ENCODE measurements around the gene AFDN. TPM values are rescaled to one million over a fixed set of nuclear protein-coding genes. Genes with fewer than 3 reads are reported as not detected.

The AFDN gene
- total RNA-seq, 1 experiment from 2014 or later: 177 TPM

- ChIA-PET CTCF (no interaction called here), POLR2A (no interaction called here)
- Mint-ChIP-seq H3K4me1 (ENCODE audit: low read depth, unreplicated experiment) (peaks cover 6% of the 10 kb centered on the region), H3K4me3 (ENCODE audit: unreplicated experiment) (no peak overlapping the region), H3K36me3 (ENCODE audit: insufficient read depth, unreplicated experiment) (peaks cover 72% of the 10 kb centered on the region), H3K27me3 (ENCODE audit: insufficient read depth, unreplicated experiment) (no peaks in the 10 kb centered on the region), H3K9me3 (ENCODE audit: unreplicated experiment) (no peaks in the 10 kb centered on the region), H3K27ac (ENCODE audit: unreplicated experiment) (no peak overlapping the region)
- no peak overlapping the region for H3K4me3 ChIP-seq (ENCODE audit: low read depth, low read length)
- no peak for TF ChIP-seq CTCF (IDR thresholded peaks at IDR 0.05; ENCODE audit: insufficient read depth in 1 of 2, low read depth in 1 of 2, low read length in 1 of 2, severe bottlenecking in 1 of 2, unreplicated experiment in 1 of 2)
- H3K4me1 ChIP-seq: peaks cover 13% of the 10 kb centered on the region; the same call in 1 of the 2 replicates
- no peaks in the 10 kb centered on the region for H3K27me3 ChIP-seq (replicated peaks; ENCODE audit: control insufficient read depth, insufficient read depth, low read length)
- intact Hi-C loops (cut with micrococcal nuclease; ENCODE audit: unreplicated experiment): no loop called here
- TSS peak; percentile 4 for BruUV-seq (replicated peaks)
- no peaks in the 10 kb centered on the region for H3K9me3 ChIP-seq
- no peak for DNase-seq
- peaks cover 3% of the 10 kb centered on the region for H3K36me3 ChIP-seq (ENCODE audit: control insufficient read depth, insufficient read depth, low read length)
Observed at GRCh38 chr6:167912494-167912893, 85.8 kb downstream of the AFDN start.

GRCh38 chr6:167913699-167914098 lies 87.0 kb downstream of the AFDN start:
- H3K36me3 ChIP-seq (ENCODE audit: control insufficient read depth, insufficient read depth, low read length): peaks cover 3% of the 10 kb centered on the region
- no peak overlapping the region for H3K27ac Mint-ChIP-seq (ENCODE audit: unreplicated experiment)
- POLR2A ChIA-PET: no interaction called here
- TF ChIP-seq CTCF (IDR thresholded peaks at IDR 0.05; ENCODE audit: insufficient read depth in 1 of 2, low read depth in 1 of 2, low read length in 1 of 2, severe bottlenecking in 1 of 2, unreplicated experiment in 1 of 2): no peak
- H3K9me3 Mint-ChIP-seq (ENCODE audit: unreplicated experiment): no peaks in the 10 kb centered on the region
- H3K4me3 ChIP-seq (ENCODE audit: low read depth, low read length): no peak overlapping the region
- intact Hi-C loops (cut with micrococcal nuclease; ENCODE audit: unreplicated experiment): no loop called here
- no peaks in the 10 kb centered on the region for H3K9me3 ChIP-seq
- CTCF ChIA-PET: no interaction called here
- H3K36me3 Mint-ChIP-seq (ENCODE audit: insufficient read depth, unreplicated experiment): peaks cover 74% of the 10 kb centered on the region
- no peak for DNase-seq
- BruUV-seq (replicated peaks): no TSS peak
- no peaks in the 10 kb centered on the region for H3K27me3 Mint-ChIP-seq (ENCODE audit: insufficient read depth, unreplicated experiment)
- H3K27me3 ChIP-seq (replicated peaks; ENCODE audit: control insufficient read depth, insufficient read depth, low read length): no peaks in the 10 kb centered on the region
- peaks cover 13% of the 10 kb centered on the region; the same call in 1 of the 2 replicates for H3K4me1 ChIP-seq
- no peak overlapping the region for H3K4me3 Mint-ChIP-seq (ENCODE audit: unreplicated experiment)
- no peaks in the 10 kb centered on the region for H3K4me1 Mint-ChIP-seq (ENCODE audit: low read depth, unreplicated experiment)

- CTCF ChIA-PET: no interaction called here
- POLR2A ChIA-PET: no interaction called here
- Mint-ChIP-seq H3K27me3 (ENCODE audit: insufficient read depth, unreplicated experiment) (no peaks in the 10 kb centered on the region), H3K27ac (ENCODE audit: unreplicated experiment) (no peak overlapping the region), H3K9me3 (ENCODE audit: unreplicated experiment) (no peaks in the 10 kb centered on the region), H3K4me3 (ENCODE audit: unreplicated experiment) (no peak overlapping the region), H3K36me3 (ENCODE audit: insufficient read depth, unreplicated experiment) (peaks cover 88% of the 10 kb centered on the region), H3K4me1 (ENCODE audit: low read depth, unreplicated experiment) (no peaks in the 10 kb centered on the region)
- no TSS peak for BruUV-seq (replicated peaks)
- peaks cover 3% of the 10 kb centered on the region for H3K36me3 ChIP-seq (ENCODE audit: control insufficient read depth, insufficient read depth, low read length)
- no peak overlapping the region for H3K4me3 ChIP-seq (ENCODE audit: low read depth, low read length)
- TF ChIP-seq CTCF (IDR thresholded peaks at IDR 0.05; ENCODE audit: insufficient read depth in 1 of 2, low read depth in 1 of 2, low read length in 1 of 2, severe bottlenecking in 1 of 2, unreplicated experiment in 1 of 2): no peak
- H3K9me3 ChIP-seq: no peaks in the 10 kb centered on the region
- no peaks in the 10 kb centered on the region for H3K27me3 ChIP-seq (replicated peaks; ENCODE audit: control insufficient read depth, insufficient read depth, low read length)
- no peaks in the 10 kb centered on the region for H3K4me1 ChIP-seq
- DNase-seq: no peak
- intact Hi-C loops (cut with micrococcal nuclease; ENCODE audit: unreplicated experiment): no loop called here
Observed at GRCh38 chr6:167915139-167915538, 88.4 kb downstream of the AFDN start.

All from Caco-2 (cell line).